Choroid plexus epithelial cell (primary cell): ENCODE results near the gene MAPK8IP2.

Experiments
- DNase-seq: peaks from one replicate; pipeline ENCODE4 v3.0.0-alpha.2; 2010; ENCODE audit warnings: low read depth
- H3K4me3 ChIP-seq: 2 replicates; pipeline ENCODE4 v1.5.1; 2011; ENCODE audit warnings: low read depth, mild to moderate bottlenecking, control low read depth, low read length, moderate library complexity
- CTCF ChIP-seq: conservative IDR thresholded peaks from 2 replicates; pipeline ENCODE4 v1.5.1; 2011; ENCODE audit warnings: low read depth, mild to moderate bottlenecking, control low read depth, inconsistent platforms, low read length, moderate library complexity

MAPK8IP2 gene

GRCh38 chr22:50600538-50600937, at the start of gene MAPK8IP2:
TSS of gene MAPK8IP2 (plus strand) at chr22:50600793. CDS start at chr22:50600819, 26 bp downstream.
- DNase-seq, result no peak
- TF ChIP-seq CTCF, result no peak
- H3K4me3 ChIP-seq, result peak within 1 kb of the TSS; percentile 30

- no peak for DNase-seq
- no peak overlapping the region for H3K4me3 ChIP-seq
- TF ChIP-seq CTCF, result no peak
Observed at GRCh38 chr22:50551160-50551752, 49.3 kb upstream of the MAPK8IP2 start.

- DNase-seq, result no peak
- H3K4me3 ChIP-seq, result no peak overlapping the region
- no peak for TF ChIP-seq CTCF
Observed at GRCh38 chr22:50553310-50553709, 47.3 kb upstream of the MAPK8IP2 start.

- no peak for DNase-seq
- H3K4me3 ChIP-seq, result no peak overlapping the region
- TF ChIP-seq CTCF, result no peak
Observed at GRCh38 chr22:50556703-50557102, 43.9 kb upstream of the MAPK8IP2 start.

GRCh38 chr22:50560034-50560433, 40.6 kb upstream of the MAPK8IP2 start:
- H3K4me3 ChIP-seq, result no peak overlapping the region
- DNase-seq, result no peak
- TF ChIP-seq CTCF, result no peak

- no peak overlapping the region for H3K4me3 ChIP-seq
- no peak for DNase-seq
- no peak for TF ChIP-seq CTCF
Observed at GRCh38 chr22:50561401-50562358, 38.9 kb upstream of the MAPK8IP2 start.
